SIG-M5 (cell line): ENCODE measurements around the gene DNASE1L1.

Experiments
- DNase-seq: peaks from one replicate; lab custom pipeline; 2025; lab: John Stamatoyannopoulos, UW

The DNASE1L1 gene

GRCh38 chrX:154367474-154368308 lies 41.4 kb downstream of the DNASE1L1 start:
- DNase-seq = no peak

- DNase-seq = no peak
These were observed 42.4 kb downstream of the DNASE1L1 start for GRCh38 chrX:154366666-154367055.

GRCh38 chrX:154365997-154366665 lies 42.9 kb downstream of the DNASE1L1 start:
- no peak for DNase-seq

GRCh38 chrX:154365052-154365600 lies 43.9 kb downstream of the DNASE1L1 start:
- no peak for DNase-seq

GRCh38 chrX:154363706-154364439 lies 45.2 kb downstream of the DNASE1L1 start:
- no peak for DNase-seq

- no peak for DNase-seq
These were observed 46.8 kb downstream of the DNASE1L1 start for GRCh38 chrX:154362085-154362742.

- DNase-seq = no peak
These were observed 48.8 kb downstream of the DNASE1L1 start for GRCh38 chrX:154360155-154360713.

- no peak for DNase-seq
These were observed 49.5 kb downstream of the DNASE1L1 start for GRCh38 chrX:154359362-154360154.

- DNase-seq = no peak
These were observed 50.2 kb downstream of the DNASE1L1 start for GRCh38 chrX:154358829-154359228.

- DNase-seq = no peak
These were observed 51.0 kb downstream of the DNASE1L1 start for GRCh38 chrX:154358011-154358410.

GRCh38 chrX:154357205-154357604 lies 51.8 kb downstream of the DNASE1L1 start:
- DNase-seq = no peak

- no peak for DNase-seq
These were observed 52.5 kb downstream of the DNASE1L1 start for GRCh38 chrX:154356596-154356995.

GRCh38 chrX:154355776-154356140 lies 53.3 kb downstream of the DNASE1L1 start:
- no peak for DNase-seq

GRCh38 chrX:154355094-154355775 lies 53.8 kb downstream of the DNASE1L1 start:
- DNase-seq = no peak

- DNase-seq = no peak
These were observed 54.5 kb downstream of the DNASE1L1 start for GRCh38 chrX:154354516-154354915.

- DNase-seq = no peak
These were observed 55.0 kb downstream of the DNASE1L1 start for GRCh38 chrX:154354013-154354412.

- DNase-seq = no peak
These were observed 55.7 kb downstream of the DNASE1L1 start for GRCh38 chrX:154353172-154353843.

- DNase-seq = no peak
These were observed 56.6 kb downstream of the DNASE1L1 start for GRCh38 chrX:154352466-154352865.

GRCh38 chrX:154352012-154352401 lies 57.0 kb downstream of the DNASE1L1 start:
- no peak for DNase-seq
